CD4-positive, alpha-beta T cell treated with Interleukin-2 at 100 ng/mL for 4 hours (primary cell): ENCODE results near the gene LYPD1.

Experiments used
- DNase-seq: peaks from one replicate; pipeline ENCODE4 v3.0.0-alpha.2; 2020; ENCODE audit warnings: low spot score

The LYPD1 gene

GRCh38 chr2:132668189-132668823 is 1.7 kb downstream of the LYPD1 start:
- DNase-seq = no peak

- no peak for DNase-seq
Observed at GRCh38 chr2:132667706-132668105, 2.3 kb downstream of the LYPD1 start.

GRCh38 chr2:132665401-132666140 is 4.4 kb downstream of the LYPD1 start:
- no peak for DNase-seq

GRCh38 chr2:132664096-132664495 is 5.9 kb downstream of the LYPD1 start:
- no peak for DNase-seq

GRCh38 chr2:132662732-132663131 is 7.3 kb downstream of the LYPD1 start:
- DNase-seq = no peak

- DNase-seq = no peak
Observed at GRCh38 chr2:132659331-132659730, 10.7 kb downstream of the LYPD1 start.

- no peak for DNase-seq
Observed at GRCh38 chr2:132656266-132656975, 13.6 kb downstream of the LYPD1 start.

GRCh38 chr2:132654968-132655367 is 15.0 kb downstream of the LYPD1 start:
- DNase-seq = no peak

- no peak for DNase-seq
Observed at GRCh38 chr2:132654335-132654734, 15.7 kb downstream of the LYPD1 start.

GRCh38 chr2:132652474-132652873 is 17.5 kb downstream of the LYPD1 start:
- DNase-seq = no peak

- no peak for DNase-seq
Observed at GRCh38 chr2:132651115-132652045, 18.6 kb downstream of the LYPD1 start.

- no peak for DNase-seq
Observed at GRCh38 chr2:132646540-132647108, 23.4 kb downstream of the LYPD1 start.

- DNase-seq = no peak
Observed at GRCh38 chr2:132645722-132646539, 24.1 kb downstream of the LYPD1 start.

GRCh38 chr2:132645176-132645575 is 24.8 kb downstream of the LYPD1 start:
- DNase-seq = no peak

- no peak for DNase-seq
Observed at GRCh38 chr2:132642415-132642814, 27.6 kb downstream of the LYPD1 start.

- no peak for DNase-seq
Observed at GRCh38 chr2:132641819-132642218, 28.2 kb downstream of the LYPD1 start.

GRCh38 chr2:132640116-132640515 is 29.9 kb downstream of the LYPD1 start:
- DNase-seq = no peak

- DNase-seq = no peak
Observed at GRCh38 chr2:132638313-132639040, 31.5 kb downstream of the LYPD1 start.

- DNase-seq = no peak
Observed at GRCh38 chr2:132636346-132636745, 33.7 kb downstream of the LYPD1 start.

- DNase-seq = no peak
Observed at GRCh38 chr2:132633635-132634034, 36.4 kb downstream of the LYPD1 start.
